HepG2 (cell line): ENCODE measurements around the gene CHKA. TPM values are rescaled to one million over a fixed set of nuclear protein-coding genes. Genes with fewer than 3 reads are reported as not detected.

ENCODE experiments used
- ATM ChIP-seq: fragments of 450-650 bp; IDR thresholded peaks from 2 replicates; pipeline ENCODE4 v1.7.1; 2017; ENCODE audit warnings: mild to moderate bottlenecking, borderline replicate concordance
- GLI4 ChIP-seq: sonication (generic); formaldehyde crosslinking; IDR thresholded peaks from 2 replicates; pipeline ENCODE4 v1.5.1; 2020; ENCODE audit warnings: missing genetic modification reagents, mild to moderate bottlenecking, moderate library complexity, borderline replicate concordance
- KIAA2018 ChIP-seq: sonication (generic); formaldehyde crosslinking; IDR thresholded peaks from 2 replicates; pipeline ENCODE4 v1.5.0; 2020; ENCODE audit warnings: mild to moderate bottlenecking, missing genetic modification reagents, borderline replicate concordance
- NRL ChIP-seq: sonication (generic); formaldehyde crosslinking; IDR thresholded peaks from 2 replicates; pipeline ENCODE4 v1.5.0; 2020; ENCODE audit warnings: missing genetic modification reagents, mild to moderate bottlenecking, moderate library complexity, borderline replicate concordance
- POLR2AphosphoS5 ChIP-seq: IDR thresholded peaks from 2 replicates; pipeline ENCODE4 v1.6.1; 2012; ENCODE audit warnings: low read depth, low read length
- UBTF ChIP-seq: sonication (generic); formaldehyde crosslinking; IDR thresholded peaks from 2 replicates; pipeline ENCODE4 v1.4.0; 2020; ENCODE audit warnings: mild to moderate bottlenecking, missing genetic modification reagents
- ZFP41 ChIP-seq: sonication (generic); formaldehyde crosslinking; IDR thresholded peaks from 2 replicates; pipeline ENCODE4 v1.4.0; 2020; ENCODE audit warnings: mild to moderate bottlenecking, missing genetic modification reagents, borderline replicate concordance
- ZHX1 ChIP-seq: sonication (generic); formaldehyde crosslinking; IDR thresholded peaks from 2 replicates; pipeline ENCODE4 v1.8.1; 2022; ENCODE audit warnings: low read depth, mild to moderate bottlenecking, missing genetic modification reagents
- ZNF205 ChIP-seq: IDR thresholded peaks from 2 replicates; pipeline ENCODE4 v1.6.1; 2018; ENCODE audit warnings: missing biosample characterization, missing genetic modification reagents
- ZNF513 ChIP-seq: sonication (generic); formaldehyde crosslinking; conservative IDR thresholded peaks from 2 replicates; pipeline ENCODE4 v1.5.0; 2020; ENCODE audit warnings: missing genetic modification reagents
- polyA plus RNA-seq, 8 experiments: library from polyadenylated mRNA; depleted of rRNA in 3 of 8; stranded (reverse) in 7 of 8; unstranded in 1 of 8; fragments of >200 nt; fragmentation: Illumina TruSeq in 4 of 8; extraction: Trizol in 4 of 8; gene quantifications; 2 replicates each; pipeline versions ENCODE4 v1.2.1 to v1.2.3, GENCODE V29; 2011 to 2016; ENCODE audit warnings: low read depth in 4 of 8, missing spikeins in 1 of 8, mixed read lengths in 1 of 8; ENCODE audit not compliant: insufficient read depth in 1 of 8
- total RNA-seq, 5 experiments: library from RNA; depleted of rRNA; stranded (reverse); fragments of >200 nt; fragmentation: Illumina TruSeq; extraction: Trizol; gene quantifications; 2 replicates each; pipeline ENCODE4 v1.2.3, GENCODE V29; 2016; ENCODE audit warnings: low read depth in 1 of 5

The CHKA gene
- total and polyA plus RNA-seq, 2 of the 13 experiments (the other 11 are each of a cell fraction or from before 2014, with no cell fraction given) = 71.6 to 92.7 TPM

- TF ChIP-seq ZNF513 (CRISPR knock-in tag) (no peak), ZNF205 (no peak; the same call in 1 of the 2 replicates), KIAA2018 (CRISPR knock-in tag) (no peak), ZHX1 (CRISPR knock-in tag) (no peak), ATM (no peak), ZFP41 (no peak), UBTF (CRISPR knock-in tag) (peak; percentile 48; the same call in 1 of the 2 replicates), NRL (peak; percentile 94), POLR2AphosphoS5 (peak; percentile 79), GLI4 (CRISPR knock-in tag) (no peak)
These were observed 90.7 kb downstream of the CHKA start, which contains the start of gene NDUFS8 (continued) for GRCh38 chr11:68030318-68031143.
